PFSK-1 (cell line): ENCODE measurements around the gene URGCP.

ENCODE experiments used
- FOXP2 ChIP-seq: optimal IDR thresholded peaks from 2 replicates; pipeline ENCODE3; 2011; ENCODE audit warnings: borderline replicate concordance, control low read depth, inconsistent platforms; ENCODE audit not compliant: insufficient read depth; ENCODE audit errors: extremely low read length, extremely low read depth
- POLR2AphosphoS5 ChIP-seq: IDR thresholded peaks from 2 replicates; pipeline ENCODE4 v1.6.1; 2012; ENCODE audit warnings: low read depth, mild to moderate bottlenecking, control low read depth, low read length, moderate library complexity
- SIN3A ChIP-seq: IDR thresholded peaks from 2 replicates; pipeline ENCODE4 v1.6.1; 2012; ENCODE audit warnings: mild to moderate bottlenecking, low read length, moderate library complexity, borderline replicate concordance; ENCODE audit not compliant: insufficient read depth
- TAF1 ChIP-seq: IDR thresholded peaks from 2 replicates; pipeline ENCODE4 v1.6.1; 2012; ENCODE audit warnings: low read length, control low read depth, borderline replicate concordance; ENCODE audit not compliant: insufficient read depth
- TF ChIP-seq, protein P1 (sequence below), 2 experiments: IDR thresholded peaks; 2 replicates each; pipeline versions ENCODE4 v1.6.1 to v1.8.0; 2011 to 2012; ENCODE audit warnings: low read depth in 2 of 2, low read length in 2 of 2, control low read depth in 1 of 2, inconsistent platforms in 1 of 2, mild to moderate bottlenecking in 1 of 2, moderate library complexity in 1 of 2; ENCODE audit not compliant: insufficient read depth in 1 of 2

URGCP gene

DNA sequence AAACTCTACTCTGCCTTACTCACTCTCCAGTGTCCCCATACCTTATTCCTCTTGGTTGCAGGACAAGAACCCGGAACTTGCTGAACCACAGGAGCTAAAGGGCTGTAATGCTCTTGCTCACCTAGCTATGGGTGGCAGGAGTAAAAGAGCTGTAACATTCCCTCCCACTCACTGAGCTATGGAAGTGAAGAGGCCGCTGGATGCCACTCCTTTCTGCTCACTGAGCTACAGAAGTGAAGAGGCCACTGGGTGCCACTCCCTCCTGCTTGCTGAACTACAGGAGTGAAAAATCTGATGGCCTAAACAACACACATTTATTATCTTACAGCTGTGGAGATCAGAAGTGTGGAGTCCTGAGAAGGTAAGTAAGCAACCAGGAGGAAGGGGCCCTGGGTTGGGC, 54.6 kb downstream of the URGCP start:
- no peak for TF ChIP-seq TAF1
- TF ChIP-seq SIN3A = no peak
- no peak for TF ChIP-seq FOXP2
- TF ChIP-seq POLR2AphosphoS5 = no peak
- TF ChIP-seq, protein P1, sequence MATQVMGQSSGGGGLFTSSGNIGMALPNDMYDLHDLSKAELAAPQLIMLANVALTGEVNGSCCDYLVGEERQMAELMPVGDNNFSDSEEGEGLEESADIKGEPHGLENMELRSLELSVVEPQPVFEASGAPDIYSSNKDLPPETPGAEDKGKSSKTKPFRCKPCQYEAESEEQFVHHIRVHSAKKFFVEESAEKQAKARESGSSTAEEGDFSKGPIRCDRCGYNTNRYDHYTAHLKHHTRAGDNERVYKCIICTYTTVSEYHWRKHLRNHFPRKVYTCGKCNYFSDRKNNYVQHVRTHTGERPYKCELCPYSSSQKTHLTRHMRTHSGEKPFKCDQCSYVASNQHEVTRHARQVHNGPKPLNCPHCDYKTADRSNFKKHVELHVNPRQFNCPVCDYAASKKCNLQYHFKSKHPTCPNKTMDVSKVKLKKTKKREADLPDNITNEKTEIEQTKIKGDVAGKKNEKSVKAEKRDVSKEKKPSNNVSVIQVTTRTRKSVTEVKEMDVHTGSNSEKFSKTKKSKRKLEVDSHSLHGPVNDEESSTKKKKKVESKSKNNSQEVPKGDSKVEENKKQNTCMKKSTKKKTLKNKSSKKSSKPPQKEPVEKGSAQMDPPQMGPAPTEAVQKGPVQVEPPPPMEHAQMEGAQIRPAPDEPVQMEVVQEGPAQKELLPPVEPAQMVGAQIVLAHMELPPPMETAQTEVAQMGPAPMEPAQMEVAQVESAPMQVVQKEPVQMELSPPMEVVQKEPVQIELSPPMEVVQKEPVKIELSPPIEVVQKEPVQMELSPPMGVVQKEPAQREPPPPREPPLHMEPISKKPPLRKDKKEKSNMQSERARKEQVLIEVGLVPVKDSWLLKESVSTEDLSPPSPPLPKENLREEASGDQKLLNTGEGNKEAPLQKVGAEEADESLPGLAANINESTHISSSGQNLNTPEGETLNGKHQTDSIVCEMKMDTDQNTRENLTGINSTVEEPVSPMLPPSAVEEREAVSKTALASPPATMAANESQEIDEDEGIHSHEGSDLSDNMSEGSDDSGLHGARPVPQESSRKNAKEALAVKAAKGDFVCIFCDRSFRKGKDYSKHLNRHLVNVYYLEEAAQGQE (IDR thresholded peaks at IDR 0.05; ENCODE audit: insufficient read depth in 1 of 2, low read depth in 2 of 2, low read length in 2 of 2) = no peak

DNA sequence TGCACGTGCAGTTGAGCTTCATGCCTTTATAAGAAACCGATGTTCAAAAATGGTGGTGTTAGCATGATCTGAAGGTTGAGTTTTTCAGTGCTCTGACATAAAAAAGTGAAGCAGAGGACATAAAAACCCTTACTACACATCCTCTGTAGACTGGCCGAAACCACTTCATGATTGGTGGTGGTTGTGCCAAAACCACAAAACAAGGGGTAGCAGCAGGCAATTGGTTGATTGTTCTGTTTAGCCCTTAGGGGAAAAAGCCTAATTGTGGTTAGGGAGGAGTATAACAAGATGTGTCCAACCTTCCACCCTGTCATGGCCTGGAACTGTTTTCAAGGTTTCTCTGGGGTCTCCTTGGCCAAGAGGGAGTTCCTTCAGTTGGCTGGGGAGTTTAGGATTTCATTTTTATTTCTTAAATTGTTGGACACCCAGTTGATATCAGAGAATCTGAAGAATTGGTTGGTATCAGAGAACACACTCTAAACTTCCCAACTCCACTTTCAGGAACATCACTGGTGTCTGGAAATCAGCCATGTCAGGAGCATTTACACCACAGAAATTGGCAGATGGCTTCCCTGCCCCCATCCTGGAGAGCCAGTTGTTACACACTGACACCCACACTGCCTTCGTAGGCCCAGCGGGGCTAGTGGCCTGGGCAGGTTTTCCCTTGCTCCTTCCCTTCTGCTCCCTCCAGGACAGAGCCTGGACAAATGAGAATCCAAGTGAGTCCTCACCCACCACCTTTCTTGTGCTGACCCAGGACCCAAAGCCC, 55.9 kb downstream of the URGCP start:
- TF ChIP-seq, protein P1 (IDR thresholded peaks at IDR 0.05; ENCODE audit: insufficient read depth in 1 of 2, low read depth in 2 of 2, low read length in 2 of 2) = no peak
- no peak for TF ChIP-seq FOXP2
- no peak for TF ChIP-seq POLR2AphosphoS5
- no peak for TF ChIP-seq TAF1
- TF ChIP-seq SIN3A = no peak

DNA sequence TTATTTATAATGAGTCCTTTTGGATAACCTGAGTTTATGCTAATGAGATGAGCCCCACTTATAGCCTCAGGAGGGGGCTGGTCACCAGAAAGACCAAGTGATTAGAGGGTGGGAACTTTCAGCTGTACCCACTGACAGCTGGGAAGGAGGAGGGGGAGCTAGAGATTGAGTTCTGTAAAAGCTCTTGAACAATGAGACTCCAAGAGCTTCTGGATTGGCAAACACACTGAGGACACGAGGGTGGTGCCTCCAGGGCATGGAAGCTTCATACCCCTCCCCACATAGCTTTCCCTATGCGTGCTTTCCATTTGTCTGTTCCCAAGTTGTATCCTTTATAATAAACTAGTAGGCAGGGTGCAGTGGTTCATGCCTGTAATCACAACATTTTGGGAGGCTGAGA, 57.3 kb downstream of the URGCP start:
- TF ChIP-seq, protein P1 (IDR thresholded peaks at IDR 0.05; ENCODE audit: insufficient read depth in 1 of 2, low read depth in 2 of 2, low read length in 2 of 2) = no peak
- TF ChIP-seq FOXP2 (no peak), POLR2AphosphoS5 (no peak), SIN3A (no peak), TAF1 (no peak)

DNA sequence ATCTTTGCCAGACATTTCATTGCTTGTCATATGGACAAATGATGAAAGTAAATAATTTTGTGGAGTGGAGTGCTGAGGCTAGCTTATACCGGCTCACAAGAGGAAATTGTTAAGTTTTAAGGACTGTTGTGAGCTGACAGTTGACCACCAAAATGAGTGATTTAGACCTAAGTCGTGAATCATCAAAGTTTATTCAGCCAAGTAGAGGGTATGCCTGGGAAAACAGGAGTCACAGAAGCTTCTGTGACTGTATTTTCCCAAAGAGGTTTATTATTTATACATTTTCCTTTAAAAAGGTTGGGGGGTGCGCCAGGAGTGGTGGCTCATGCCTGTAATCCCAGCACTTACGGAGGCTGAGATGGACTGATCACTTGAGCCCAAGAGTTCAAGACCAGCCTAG, 58.9 kb downstream of the URGCP start:
- TF ChIP-seq FOXP2 = no peak
- TF ChIP-seq SIN3A = no peak
- TF ChIP-seq, protein P1 (IDR thresholded peaks at IDR 0.05; ENCODE audit: insufficient read depth in 1 of 2, low read depth in 2 of 2, low read length in 2 of 2) = no peak
- TF ChIP-seq POLR2AphosphoS5 = no peak
- TF ChIP-seq TAF1 = no peak
